Chondrocyte (in vitro differentiated cells): ENCODE results near the gene FLII. TPM values are rescaled to one million over a fixed set of nuclear protein-coding genes. Genes with fewer than 3 reads are reported as not detected.
A peak's percentile ranks its signal among the peaks of the same experiment; 100 is the strongest.

Experiments
- DNase-seq: peaks from one replicate; pipeline ENCODE4 v3.0.0; 2021; ENCODE audit warnings: mixed read lengths, low spot score
- H3K27ac Mint-ChIP-seq: one replicate; pipeline ENCODE4 v1.8.0; 2021; ENCODE audit warnings: mild to moderate bottlenecking, moderate library complexity, mixed read lengths; ENCODE audit not compliant: unreplicated experiment
- H3K27me3 Mint-ChIP-seq: 2 replicates; pipeline ENCODE4 v1.8.0; 2021; ENCODE audit warnings: low read depth, mixed read lengths
- H3K36me3 Mint-ChIP-seq: 2 replicates; pipeline ENCODE4 v1.8.0; 2021; ENCODE audit warnings: low read depth, mixed read lengths
- H3K4me1 Mint-ChIP-seq: 2 replicates; pipeline ENCODE4 v1.8.0; 2021; ENCODE audit warnings: low read depth, mild to moderate bottlenecking, mixed read lengths
- H3K4me3 Mint-ChIP-seq: one replicate; pipeline ENCODE4 v1.8.0; 2021; ENCODE audit warnings: mild to moderate bottlenecking, moderate library complexity, mixed read lengths; ENCODE audit not compliant: unreplicated experiment
- H3K9me3 Mint-ChIP-seq: 2 replicates; pipeline ENCODE4 v1.8.0; 2021; ENCODE audit warnings: low read depth, mixed read lengths
- total RNA-seq: library from RNA; stranded (reverse); gene quantifications from 3 replicates; pipeline ENCODE4 v1.2.1, GENCODE V29; 2021
- TF ChIP-seq, protein P1 (sequence below): fragments of 200-600 bp; sonication (generic); IDR thresholded peaks from 2 replicates; pipeline ENCODE4 v1.5.0; 2021; ENCODE audit warnings: antibody characterized with exemption, mild to moderate bottlenecking, moderate library complexity

FLII gene
- total RNA-seq, 1 donor from 2014 or later = 228 TPM

DNA sequence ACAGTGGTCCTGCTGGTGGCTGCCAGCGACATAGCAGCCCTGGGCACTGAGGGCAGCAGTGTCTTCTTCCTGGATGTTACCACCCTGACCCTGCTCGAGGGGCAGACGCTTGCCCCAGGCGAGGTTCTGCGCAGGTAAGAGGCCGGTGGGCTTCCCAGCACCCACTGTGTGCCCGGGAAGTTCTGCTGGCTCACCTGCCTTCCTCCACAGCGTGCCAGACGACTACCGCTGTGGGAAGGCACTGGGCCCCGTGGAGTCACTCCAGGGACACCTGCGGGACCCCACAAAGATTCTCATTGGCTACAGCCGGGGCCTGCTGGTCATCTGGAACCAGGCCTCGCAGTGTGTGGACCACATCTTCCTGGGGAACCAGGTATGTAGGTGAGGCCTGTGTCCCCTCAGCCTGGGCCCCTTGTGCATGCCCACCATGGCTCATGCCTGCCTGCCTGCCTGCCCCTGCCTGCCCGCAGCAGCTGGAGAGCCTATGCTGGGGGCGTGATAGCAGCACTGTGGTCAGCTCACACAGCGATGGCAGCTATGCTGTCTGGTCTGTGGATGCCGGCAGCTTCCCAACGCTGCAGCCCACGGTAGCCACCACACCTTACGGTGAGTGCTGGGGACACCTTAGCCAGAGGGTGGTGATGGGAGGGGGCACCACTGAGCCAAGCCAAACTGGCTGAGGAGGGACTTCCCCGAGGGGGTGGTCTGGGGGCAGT, 24.6 kb downstream of the FLII start:
- DNase-seq = peak; percentile 85
- TF ChIP-seq, protein P1, sequence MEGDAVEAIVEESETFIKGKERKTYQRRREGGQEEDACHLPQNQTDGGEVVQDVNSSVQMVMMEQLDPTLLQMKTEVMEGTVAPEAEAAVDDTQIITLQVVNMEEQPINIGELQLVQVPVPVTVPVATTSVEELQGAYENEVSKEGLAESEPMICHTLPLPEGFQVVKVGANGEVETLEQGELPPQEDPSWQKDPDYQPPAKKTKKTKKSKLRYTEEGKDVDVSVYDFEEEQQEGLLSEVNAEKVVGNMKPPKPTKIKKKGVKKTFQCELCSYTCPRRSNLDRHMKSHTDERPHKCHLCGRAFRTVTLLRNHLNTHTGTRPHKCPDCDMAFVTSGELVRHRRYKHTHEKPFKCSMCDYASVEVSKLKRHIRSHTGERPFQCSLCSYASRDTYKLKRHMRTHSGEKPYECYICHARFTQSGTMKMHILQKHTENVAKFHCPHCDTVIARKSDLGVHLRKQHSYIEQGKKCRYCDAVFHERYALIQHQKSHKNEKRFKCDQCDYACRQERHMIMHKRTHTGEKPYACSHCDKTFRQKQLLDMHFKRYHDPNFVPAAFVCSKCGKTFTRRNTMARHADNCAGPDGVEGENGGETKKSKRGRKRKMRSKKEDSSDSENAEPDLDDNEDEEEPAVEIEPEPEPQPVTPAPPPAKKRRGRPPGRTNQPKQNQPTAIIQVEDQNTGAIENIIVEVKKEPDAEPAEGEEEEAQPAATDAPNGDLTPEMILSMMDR = no peak
- peaks cover 7% of the 10 kb centered on the region for H3K36me3 Mint-ChIP-seq
- H3K4me1 Mint-ChIP-seq = peaks cover 17% of the 10 kb centered on the region
- no peak overlapping the region for H3K4me3 Mint-ChIP-seq
- H3K27me3 Mint-ChIP-seq = no peaks in the 10 kb centered on the region
- H3K9me3 Mint-ChIP-seq = no peaks in the 10 kb centered on the region
- H3K27ac Mint-ChIP-seq = no peak overlapping the region

DNA sequence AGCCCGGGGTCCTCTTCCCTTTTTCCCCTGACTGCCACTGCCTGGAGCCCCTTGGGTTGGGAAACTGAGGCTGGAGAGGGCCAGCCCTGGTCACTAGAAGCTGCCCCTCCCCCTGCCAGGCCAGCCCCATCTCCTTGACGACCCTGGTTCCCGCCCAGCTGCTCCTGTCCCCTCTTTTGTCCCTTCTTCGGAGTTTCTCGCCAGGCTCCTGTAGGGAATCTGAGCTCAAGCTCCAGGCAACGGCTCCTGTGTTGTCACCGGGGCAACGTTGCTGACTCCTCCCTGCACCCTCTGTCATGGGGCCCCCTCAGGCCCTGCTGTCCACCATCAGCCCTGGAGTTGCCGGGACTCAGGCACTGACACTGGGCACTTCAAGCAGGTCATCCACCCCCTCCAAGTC, 27.4 kb downstream of the FLII start:
- peaks cover 5% of the 10 kb centered on the region for H3K36me3 Mint-ChIP-seq
- peak overlapping the region; percentile 45 for H3K27ac Mint-ChIP-seq
- peak; percentile 68 for DNase-seq
- no peak overlapping the region for H3K4me3 Mint-ChIP-seq
- no peaks in the 10 kb centered on the region for H3K27me3 Mint-ChIP-seq
- TF ChIP-seq, protein P1 = no peak
- peaks cover 36% of the 10 kb centered on the region for H3K4me1 Mint-ChIP-seq
- no peaks in the 10 kb centered on the region for H3K9me3 Mint-ChIP-seq

DNA sequence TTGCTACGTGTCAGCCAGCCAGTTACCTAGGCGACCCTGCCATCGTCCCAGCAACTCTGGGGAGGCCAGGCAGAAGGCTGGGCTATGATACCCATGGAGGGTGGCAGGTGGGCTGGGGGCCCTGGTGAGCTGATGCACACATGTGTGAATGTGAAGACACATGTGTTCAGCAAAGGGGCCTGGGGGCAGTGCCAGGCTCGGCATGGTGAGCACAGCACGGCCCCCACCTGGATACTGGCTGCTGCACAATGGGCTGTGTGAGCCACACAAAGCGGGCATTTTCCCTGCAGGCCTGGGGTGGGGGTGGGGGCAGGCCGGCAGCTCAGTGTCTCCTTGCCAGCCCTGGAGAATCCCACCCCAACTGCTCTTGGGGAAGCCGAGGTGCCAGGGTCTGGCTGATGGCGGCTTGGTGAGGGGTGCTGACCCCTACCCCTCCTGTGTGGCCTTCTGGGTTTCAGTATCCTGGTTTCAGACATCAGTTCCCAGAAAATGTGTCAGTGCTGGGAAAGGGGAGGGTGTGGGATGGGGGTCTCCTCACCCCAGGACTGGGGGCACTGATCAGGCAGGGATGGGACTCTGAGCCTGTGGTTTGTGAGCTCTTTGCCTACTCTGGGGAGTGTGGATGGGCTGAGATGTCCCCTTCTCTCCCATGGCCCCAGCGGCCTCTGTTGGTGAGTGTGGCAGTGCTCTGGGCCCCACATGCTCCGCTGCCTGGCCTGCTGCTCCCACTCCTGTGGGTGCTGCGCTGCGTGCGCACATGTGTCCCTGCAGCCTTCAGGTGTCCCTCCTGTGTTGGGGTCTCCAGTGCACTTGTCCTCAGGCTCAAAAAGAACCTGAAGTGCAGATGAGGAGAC, 28.0 kb downstream of the FLII start:
- Mint-ChIP-seq H3K27ac (no peak overlapping the region), H3K4me1 (peaks cover 30% of the 10 kb centered on the region), H3K4me3 (no peak overlapping the region), H3K27me3 (no peaks in the 10 kb centered on the region), H3K36me3 (peaks cover 5% of the 10 kb centered on the region), H3K9me3 (no peaks in the 10 kb centered on the region)
- TF ChIP-seq, protein P1 = no peak
- peak; percentile 87 for DNase-seq

GRCh38 chr17:18229771-18230170, 28.8 kb downstream of the FLII start:
- no peak overlapping the region for H3K4me3 Mint-ChIP-seq

DNA sequence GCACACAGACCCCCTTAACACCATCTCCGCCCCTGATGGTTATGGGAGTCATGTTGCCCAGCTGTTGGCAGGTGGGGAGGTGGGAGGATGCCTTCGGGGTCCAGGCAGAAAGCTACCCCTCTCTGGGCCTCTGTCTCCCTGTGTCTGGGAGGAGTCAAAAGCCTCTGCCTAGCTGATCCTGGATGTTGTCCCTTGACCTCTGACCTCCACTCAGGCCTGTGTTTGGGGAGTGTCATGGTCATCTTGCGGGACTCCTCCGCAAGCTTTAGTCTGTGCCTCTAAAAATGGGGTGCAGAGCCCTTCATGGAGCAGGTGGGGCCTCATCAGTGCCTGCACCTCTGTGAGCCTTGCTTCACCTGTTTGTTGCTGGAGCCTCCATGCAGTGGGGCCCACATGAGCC, 29.3 kb downstream of the FLII start:
- TF ChIP-seq, protein P1 = no peak
- Mint-ChIP-seq H3K4me1 (peaks cover 28% of the 10 kb centered on the region), H3K9me3 (no peaks in the 10 kb centered on the region), H3K36me3 (no peaks in the 10 kb centered on the region), H3K27me3 (no peaks in the 10 kb centered on the region), H3K4me3 (no peak overlapping the region), H3K27ac (no peak overlapping the region)
- DNase-seq = no peak

More at GRCh38 chr17:18229771-18230170, 28.8 kb downstream of the FLII start:
- no peaks in the 10 kb centered on the region for H3K9me3 Mint-ChIP-seq
- H3K27me3 Mint-ChIP-seq = no peaks in the 10 kb centered on the region
- TF ChIP-seq, protein P1 = no peak
- H3K36me3 Mint-ChIP-seq = peaks cover under 1% of the 10 kb centered on the region
- no peak overlapping the region for H3K27ac Mint-ChIP-seq
- no peak for DNase-seq
- peaks cover 26% of the 10 kb centered on the region for H3K4me1 Mint-ChIP-seq
